IPS-15b (cell line): ENCODE measurements around the gene SLC25A20.

Source experiments
- H3K27me3 ChIP-seq: one replicate; pipeline ENCODE4 v1.6.1; 2013; ENCODE audit warnings: low read length; ENCODE audit not compliant: control insufficient read depth, insufficient read depth
- H3K36me3 ChIP-seq: one replicate; pipeline ENCODE4 v1.6.1; 2013; ENCODE audit warnings: low read length; ENCODE audit not compliant: control insufficient read depth, insufficient read depth
- H3K4me1 ChIP-seq: one replicate; pipeline ENCODE4 v1.6.1; 2013; ENCODE audit warnings: mild to moderate bottlenecking, low read length; ENCODE audit not compliant: control insufficient read depth, insufficient read depth
- H3K4me3 ChIP-seq: one replicate; pipeline ENCODE4 v1.5.1; 2013; ENCODE audit warnings: low read depth, low read length
- H3K9ac ChIP-seq: one replicate; pipeline ENCODE4 v1.6.1; 2013; ENCODE audit warnings: low read depth, mild to moderate bottlenecking, low read length
- H3K9me3 ChIP-seq: one replicate; pipeline ENCODE4 v1.6.1; 2013; ENCODE audit warnings: mild to moderate bottlenecking, low read length; ENCODE audit not compliant: control insufficient read depth, insufficient read depth

The SLC25A20 gene

DNA sequence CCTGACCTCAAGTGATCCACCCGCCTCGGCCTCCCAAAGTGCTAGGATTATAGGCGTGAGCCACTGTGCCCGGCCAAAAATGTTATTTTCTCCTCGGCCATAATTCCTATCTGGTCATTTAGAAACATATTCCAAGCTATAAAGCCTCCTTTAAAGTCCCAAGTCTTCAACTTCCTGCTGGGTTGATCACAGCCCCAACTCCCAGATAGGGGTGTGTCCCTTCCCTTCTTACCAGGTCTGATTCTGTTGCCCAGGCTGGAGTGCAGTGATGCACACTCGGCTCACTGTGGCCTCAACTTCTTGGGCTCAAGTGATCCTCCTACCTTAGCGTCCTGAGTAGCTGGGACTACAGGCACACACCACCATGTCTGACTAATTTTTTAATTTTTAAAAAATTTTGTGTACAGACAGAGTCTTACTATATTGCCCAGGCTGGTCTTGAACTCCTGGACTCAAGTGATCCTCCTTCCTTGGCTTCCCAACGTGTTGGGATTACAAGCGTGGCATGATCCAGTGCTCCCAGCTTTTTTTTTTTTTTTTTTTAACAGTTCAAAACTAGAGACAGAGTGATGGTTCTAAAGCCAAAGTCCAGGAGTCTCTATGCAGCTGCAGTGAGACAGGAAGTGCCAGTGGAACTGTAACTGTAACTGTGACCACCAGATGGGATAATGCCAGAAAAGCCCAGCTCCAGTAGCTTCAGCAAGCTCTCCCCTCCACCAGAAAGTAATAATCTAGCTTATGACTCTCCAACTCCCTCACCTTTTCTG, 42.8 kb downstream of the SLC25A20 start:
- Histone ChIP-seq H3K36me3 (no peaks in the 10 kb centered on the region), H3K4me1 (no peaks in the 10 kb centered on the region), H3K4me3 (no peak overlapping the region), H3K27me3 (no peaks in the 10 kb centered on the region), H3K9ac (no peak overlapping the region), H3K9me3 (no peaks in the 10 kb centered on the region)

DNA sequence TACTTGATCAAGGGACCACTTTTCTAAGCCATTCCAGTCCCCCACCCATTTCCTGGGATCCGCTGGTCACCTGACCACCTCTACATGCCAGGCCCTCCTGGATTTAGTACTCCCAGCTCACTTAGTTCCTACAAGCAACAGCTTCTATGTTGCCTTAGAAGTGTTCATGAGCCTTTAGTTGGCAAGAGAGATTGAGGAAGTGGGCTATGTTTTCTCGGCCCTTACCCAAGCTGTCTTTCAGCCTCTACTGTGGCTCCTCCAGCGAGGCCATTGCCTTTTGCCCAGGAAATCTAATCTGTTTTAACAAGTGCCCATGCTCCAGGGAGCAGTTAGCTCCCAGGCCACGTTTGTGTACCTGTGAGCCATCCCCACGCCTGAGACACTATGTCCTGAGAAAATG, 46.5 kb downstream of the SLC25A20 start:
- Histone ChIP-seq H3K4me3 (no peak overlapping the region), H3K4me1 (no peaks in the 10 kb centered on the region), H3K27me3 (no peaks in the 10 kb centered on the region), H3K9ac (no peak overlapping the region), H3K36me3 (no peaks in the 10 kb centered on the region), H3K9me3 (no peaks in the 10 kb centered on the region)

DNA sequence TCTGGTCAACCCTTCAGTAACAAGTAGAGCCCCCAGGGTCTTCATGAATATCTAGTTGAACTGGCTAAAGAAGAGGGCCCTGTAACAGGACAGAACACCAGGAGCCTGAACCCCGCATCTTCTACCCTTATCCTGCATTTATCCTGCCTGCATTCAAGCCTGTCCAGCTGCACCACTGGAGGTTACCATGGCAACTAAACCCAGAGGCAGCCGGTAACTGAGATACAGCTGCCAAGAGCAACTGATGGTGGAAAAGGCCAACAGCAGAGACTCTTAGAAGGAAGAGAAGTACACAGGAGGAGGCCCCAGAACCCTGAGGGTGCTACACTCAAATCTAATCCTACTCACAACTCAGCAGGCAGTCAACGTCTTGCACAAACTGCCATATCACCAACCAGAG, 47.3 kb downstream of the SLC25A20 start:
- Histone ChIP-seq H3K9ac (no peak overlapping the region), H3K4me1 (no peaks in the 10 kb centered on the region)

DNA sequence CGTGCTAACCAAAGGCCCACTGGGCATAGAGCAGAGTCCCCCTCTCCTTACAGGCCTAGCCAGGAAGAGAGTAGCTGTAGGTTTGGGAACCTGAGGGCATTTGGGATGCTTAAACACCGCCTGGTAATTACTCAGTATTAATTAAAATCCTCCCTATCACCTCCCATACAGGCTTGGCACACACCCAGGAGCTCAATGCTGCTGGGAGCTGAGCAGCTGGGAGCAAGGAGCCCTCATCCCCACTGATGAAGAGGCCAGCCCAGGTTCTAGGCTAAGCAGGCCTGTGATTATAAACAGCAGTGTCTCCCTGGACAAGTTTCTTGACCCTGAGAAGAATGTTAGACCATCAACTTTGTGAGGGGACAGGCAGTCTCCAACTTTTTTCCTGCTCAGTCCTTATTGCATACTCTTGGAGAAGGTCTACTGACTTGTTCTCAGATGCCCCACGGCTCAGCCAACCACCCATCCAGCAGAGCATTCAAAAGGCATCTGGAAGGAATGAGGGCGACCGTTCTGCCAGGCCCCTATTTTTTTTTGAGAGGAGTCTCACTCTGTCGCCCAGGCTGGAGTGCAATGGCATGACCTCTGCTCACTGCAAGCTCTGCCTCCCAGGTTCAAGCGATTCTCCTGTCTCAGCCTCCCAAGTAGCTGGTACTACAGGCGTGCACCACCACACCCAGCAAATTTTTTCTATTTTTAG, 49.7 kb downstream of the SLC25A20 start:
- H3K27me3 ChIP-seq, result peaks cover 3% of the 10 kb centered on the region
- no peaks in the 10 kb centered on the region for H3K9me3 ChIP-seq
- no peak overlapping the region for H3K9ac ChIP-seq
- H3K4me3 ChIP-seq, result no peak overlapping the region
- H3K4me1 ChIP-seq, result no peaks in the 10 kb centered on the region
- H3K36me3 ChIP-seq, result no peaks in the 10 kb centered on the region

More for the DNA sequence above, 47.3 kb downstream of the SLC25A20 start:
- H3K4me3 ChIP-seq, result no peak overlapping the region
- H3K27me3 ChIP-seq, result peaks cover 3% of the 10 kb centered on the region
- no peaks in the 10 kb centered on the region for H3K36me3 ChIP-seq
- H3K9me3 ChIP-seq, result no peaks in the 10 kb centered on the region

DNA sequence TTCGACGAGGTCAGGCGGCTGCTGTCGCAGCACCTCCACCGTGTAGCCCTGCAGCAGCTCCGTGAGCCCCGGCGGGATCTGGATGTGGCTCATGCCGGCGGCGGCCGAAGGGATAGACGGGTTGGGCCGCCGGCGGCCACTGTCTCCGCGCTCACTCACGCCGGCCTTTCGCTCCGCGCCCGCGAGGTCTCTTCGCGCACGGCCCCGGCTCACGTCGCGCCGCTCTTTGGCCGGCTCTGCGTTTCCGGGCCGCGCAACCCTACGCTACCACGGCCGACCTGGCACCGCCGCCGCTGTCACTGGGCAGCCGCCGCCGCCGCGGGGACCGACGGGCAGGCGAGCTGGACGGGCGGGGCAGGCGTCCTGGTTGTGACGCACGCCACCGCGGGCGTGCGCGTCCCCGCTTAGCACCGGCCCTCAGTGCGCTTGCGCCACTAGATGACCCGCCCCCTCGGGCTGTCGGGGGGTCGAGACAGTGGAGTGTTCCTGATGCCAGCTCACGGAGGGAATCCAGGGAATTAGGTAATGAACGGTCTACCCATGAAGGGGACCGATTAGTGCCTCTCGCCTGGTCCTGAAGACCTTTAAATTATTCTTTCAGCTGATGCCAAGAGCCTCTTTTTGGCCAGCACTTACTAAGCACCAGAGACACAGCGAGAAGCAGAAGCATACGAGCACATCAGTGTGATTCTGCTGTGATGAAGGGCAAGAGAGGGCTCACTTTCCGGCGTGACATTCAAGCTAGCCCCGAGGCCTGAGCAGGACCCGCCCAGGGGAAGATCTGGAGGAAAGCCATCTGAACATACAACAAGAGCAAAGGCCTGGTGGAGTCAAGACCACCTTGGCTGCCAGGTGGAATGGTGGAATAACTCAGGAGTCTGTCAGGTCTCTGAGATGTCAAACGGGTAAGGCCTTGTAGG, 50.9 kb downstream of the SLC25A20 start, which contains the start of gene PRKAR2A:
PRKAR2A (minus strand) TSS at position 371 of the 920 bp plus-strand sequence; CDS start at position 93, 278 bp downstream.
- Histone ChIP-seq H3K4me1 (no peaks in the 10 kb centered on the region), H3K36me3 (no peaks in the 10 kb centered on the region), H3K9ac (peak within 1 kb of the TSS; percentile 68), H3K9me3 (no peaks in the 10 kb centered on the region), H3K4me3 (peak within 1 kb of the TSS; percentile 76), H3K27me3 (peaks cover 3% of the 10 kb centered on the region)

DNA sequence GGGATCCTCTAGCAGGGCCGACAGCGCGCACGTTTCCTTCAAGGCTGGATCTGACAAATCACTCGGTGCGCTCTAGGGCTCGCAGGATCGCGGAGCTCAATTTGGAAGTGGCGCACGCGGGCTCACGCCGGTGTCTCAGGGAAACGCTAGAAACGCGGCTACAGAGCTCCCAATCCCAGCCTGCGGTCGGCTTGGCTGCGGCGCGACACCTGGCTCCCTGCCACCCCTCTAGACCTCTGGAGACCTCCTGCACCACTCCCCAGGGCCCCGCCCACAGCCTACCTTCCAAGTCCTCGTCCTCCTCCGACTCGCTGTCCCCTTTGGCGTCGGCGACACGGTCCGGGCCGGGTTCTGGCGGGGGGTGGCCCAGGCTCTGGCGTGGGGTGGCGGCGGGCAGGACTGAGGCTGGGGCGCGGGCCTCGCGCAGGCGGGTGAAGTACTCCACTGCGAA, 51.6 kb downstream of the SLC25A20 start:
- Histone ChIP-seq H3K4me3 (peak overlapping the region; percentile 76), H3K27me3 (peaks cover 3% of the 10 kb centered on the region), H3K4me1 (no peaks in the 10 kb centered on the region), H3K9ac (peak overlapping the region; percentile 47), H3K9me3 (no peaks in the 10 kb centered on the region), H3K36me3 (no peaks in the 10 kb centered on the region)

DNA sequence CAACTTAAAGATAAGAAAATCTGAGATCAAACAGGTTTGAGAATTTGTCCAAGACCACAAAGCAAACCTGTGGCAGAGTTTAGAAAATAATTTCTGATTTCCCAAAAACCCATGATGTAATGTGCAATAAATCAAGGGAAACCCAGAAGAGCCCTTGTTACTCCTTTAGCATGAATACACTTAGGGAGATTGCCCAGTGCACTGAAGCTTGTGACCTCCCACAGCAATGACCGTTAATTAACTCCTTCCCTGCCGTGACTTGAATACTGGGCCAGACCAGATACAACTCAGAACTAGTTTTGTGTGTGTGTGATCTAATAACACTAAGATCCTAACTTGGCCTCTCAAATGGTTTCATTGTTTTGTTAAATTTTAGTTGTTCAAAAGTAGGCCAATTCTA, 53.5 kb downstream of the SLC25A20 start:
- Histone ChIP-seq H3K9me3 (no peaks in the 10 kb centered on the region), H3K4me3 (no peak overlapping the region), H3K36me3 (no peaks in the 10 kb centered on the region), H3K4me1 (no peaks in the 10 kb centered on the region), H3K9ac (no peak overlapping the region), H3K27me3 (peaks cover 3% of the 10 kb centered on the region)

DNA sequence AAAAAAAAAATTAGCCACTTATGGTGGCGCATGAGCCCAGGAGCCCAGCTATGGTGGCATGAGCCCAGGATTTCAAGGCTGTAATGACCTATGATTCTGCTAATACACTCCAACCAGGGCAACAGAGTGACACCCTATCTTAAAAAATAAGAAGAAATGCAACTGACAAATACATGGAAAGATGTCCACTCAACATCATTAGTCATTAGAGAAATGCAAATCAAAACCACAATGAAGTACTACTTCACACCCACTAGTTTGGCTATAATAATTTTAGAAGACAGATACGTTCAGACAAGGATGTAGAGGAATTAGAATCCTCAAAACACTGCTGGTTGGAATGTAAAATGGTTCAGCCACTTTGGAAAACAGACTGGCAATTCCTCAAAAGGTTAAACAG, 61.5 kb downstream of the SLC25A20 start:
- Histone ChIP-seq H3K9ac (no peak overlapping the region), H3K4me1 (no peaks in the 10 kb centered on the region), H3K4me3 (no peak overlapping the region), H3K27me3 (no peaks in the 10 kb centered on the region), H3K36me3 (no peaks in the 10 kb centered on the region), H3K9me3 (no peaks in the 10 kb centered on the region)

DNA sequence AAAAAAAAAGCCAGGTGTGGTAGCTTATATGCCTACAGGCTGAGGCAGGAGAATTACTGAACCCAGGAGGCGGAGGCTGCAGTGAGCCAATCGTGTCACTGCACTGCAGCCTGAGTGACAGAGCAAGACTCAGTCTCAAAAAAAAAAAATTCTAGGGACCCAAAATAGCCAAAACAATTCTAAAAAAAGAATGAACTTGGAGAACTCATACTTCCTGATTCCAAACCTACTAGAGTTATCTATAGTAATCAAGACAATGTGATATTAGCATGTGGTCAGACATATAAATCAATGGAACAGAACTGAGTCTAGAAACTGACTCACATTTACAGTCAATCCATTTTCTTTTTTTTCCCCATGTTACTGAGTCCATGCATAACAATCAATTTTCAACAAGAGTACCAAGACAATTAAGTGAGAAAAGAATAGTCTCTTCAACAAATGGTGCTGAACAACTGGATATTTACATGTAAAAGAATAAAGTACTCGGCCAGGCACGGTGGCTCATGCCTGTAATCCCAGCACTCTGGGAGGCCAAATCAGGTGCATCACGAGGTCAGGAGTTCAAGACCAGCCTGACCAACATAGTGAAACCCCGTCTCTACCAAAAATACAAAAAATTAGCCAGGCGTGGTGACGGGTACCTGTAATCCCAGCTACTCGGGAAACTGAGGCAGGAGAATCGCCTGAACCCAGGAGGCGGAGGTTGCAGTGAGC, 62.9 kb downstream of the SLC25A20 start:
- Histone ChIP-seq H3K9ac (no peak overlapping the region), H3K4me1 (no peaks in the 10 kb centered on the region), H3K27me3 (no peaks in the 10 kb centered on the region), H3K36me3 (no peaks in the 10 kb centered on the region), H3K9me3 (no peaks in the 10 kb centered on the region), H3K4me3 (no peak overlapping the region)

DNA sequence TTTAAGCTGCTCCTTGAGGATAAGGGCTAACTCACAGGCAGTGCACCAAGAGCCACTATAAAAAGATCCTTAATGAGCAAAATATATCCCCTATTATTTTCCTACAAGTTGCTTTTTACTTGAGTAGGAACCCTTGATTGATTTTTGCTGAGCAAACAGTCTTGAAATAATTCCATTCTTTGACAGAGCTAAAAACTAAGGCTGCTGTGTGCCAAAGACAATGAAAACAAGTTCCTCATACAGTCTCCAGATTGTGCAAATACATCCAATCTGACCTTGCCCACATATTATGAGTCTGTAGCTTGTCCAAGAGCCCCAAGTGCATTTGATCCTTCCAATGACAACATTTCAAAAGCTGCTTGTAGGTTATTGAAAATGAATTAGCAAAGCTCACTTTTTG, 66.0 kb downstream of the SLC25A20 start:
- Histone ChIP-seq H3K4me1 (no peaks in the 10 kb centered on the region), H3K4me3 (no peak overlapping the region), H3K36me3 (no peaks in the 10 kb centered on the region), H3K27me3 (no peaks in the 10 kb centered on the region), H3K9me3 (no peaks in the 10 kb centered on the region), H3K9ac (no peak overlapping the region)

DNA sequence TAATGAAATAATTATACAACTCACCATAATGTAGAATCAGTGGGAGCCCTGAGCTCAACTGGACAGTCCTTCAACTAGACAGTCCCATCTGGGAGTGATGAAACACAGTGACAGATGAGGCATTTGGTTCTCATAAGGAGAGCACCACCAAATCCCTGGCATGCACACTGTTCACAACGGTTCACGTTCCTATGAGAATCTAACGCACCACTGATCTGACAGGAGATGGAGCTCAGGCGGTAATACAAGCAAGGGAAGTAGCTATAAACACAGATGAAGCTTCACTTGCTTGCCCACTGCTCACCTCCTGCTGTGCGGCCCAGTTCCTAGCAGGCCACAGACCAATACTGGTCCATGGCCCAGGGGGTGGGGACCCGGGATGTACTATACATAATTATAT, 68.0 kb downstream of the SLC25A20 start:
- Histone ChIP-seq H3K4me1 (no peaks in the 10 kb centered on the region), H3K9me3 (no peaks in the 10 kb centered on the region), H3K27me3 (no peaks in the 10 kb centered on the region), H3K36me3 (no peaks in the 10 kb centered on the region), H3K4me3 (no peak overlapping the region), H3K9ac (no peak overlapping the region)
